Measurements from ENCODE around the gene FAM222B.
A peak's percentile ranks its signal among the peaks of the same experiment; 100 is the strongest.

Gene FAM222B

DNA sequence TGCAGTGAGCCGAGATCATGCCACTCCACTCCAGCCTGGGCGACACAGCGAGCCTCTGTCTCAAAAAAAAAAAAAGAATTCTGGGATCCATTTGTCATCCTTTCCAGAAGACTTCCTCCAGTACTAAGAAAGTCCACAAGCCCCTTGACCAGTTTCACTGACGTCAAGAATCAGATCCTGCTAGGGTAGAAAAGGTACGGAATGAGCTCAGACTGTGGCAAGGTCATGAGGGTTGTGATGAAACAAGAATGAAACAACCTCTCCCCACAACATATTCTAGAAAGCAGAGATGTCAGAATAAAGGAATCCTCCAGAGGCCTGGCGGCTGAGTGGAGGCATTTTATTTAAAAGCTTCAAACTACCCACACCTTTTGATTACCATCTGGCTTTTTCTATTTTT, 68.9 kb downstream of the FAM222B start:
- DNase-seq (ENCODE audit: low read depth), result no peak

DNA sequence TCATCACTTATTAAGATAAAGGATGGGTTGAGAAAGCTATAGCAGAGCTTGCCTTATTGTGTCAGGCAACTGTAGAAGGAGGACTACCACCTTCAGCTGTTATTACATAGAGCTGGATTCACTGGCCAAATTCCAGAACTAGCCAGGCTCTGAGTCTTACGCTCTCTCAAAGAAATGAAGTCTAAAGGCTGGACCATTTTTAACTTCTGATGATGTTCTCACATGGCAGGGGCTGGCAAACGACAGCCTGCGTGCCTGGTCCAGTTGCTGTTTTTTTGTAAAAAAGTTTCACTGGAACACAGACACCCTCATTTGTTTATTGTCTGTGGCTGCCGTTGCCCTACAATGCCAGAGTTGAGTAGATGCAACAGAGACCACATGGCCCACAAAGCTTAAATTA, 77.6 kb downstream of the FAM222B start:
- DNase-seq (ENCODE audit: low read depth), result no peak

GRCh38 chr17:28763804-28764266, 78.8 kb downstream of the FAM222B start:
- peak; percentile 32 for DNase-seq (ENCODE audit: low read depth)

DNA sequence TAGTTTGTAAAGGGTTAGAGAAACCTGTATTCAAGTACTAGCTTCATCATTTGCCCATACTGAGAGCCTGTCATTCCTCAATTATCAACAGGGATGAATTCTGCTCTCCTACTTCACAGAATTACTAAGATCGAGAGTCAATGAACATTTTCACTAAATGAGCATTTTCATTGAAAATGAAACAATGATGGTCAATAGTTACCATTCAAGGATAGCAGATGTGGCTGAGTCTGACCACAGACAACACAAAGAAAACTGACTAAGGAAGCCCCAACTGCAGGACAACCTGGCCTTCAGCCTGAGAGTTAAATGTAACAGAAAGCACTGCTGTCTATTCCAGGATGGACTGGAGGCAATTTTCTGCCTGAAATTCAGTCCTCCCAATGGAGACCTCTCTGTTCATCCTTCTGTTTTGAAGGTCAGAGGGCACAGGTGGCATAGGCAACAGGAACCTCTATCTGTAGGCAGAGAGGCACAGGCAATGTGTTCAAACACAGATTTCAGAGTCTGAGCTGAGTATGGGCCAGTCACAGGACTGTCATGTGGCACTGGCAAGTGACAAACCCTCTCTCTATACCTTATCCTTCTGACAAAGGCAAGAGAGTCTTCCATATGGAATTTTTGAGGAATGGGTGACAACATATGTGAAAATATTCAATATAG, 79.3 kb downstream of the FAM222B start:
- DNase-seq (ENCODE audit: low read depth), result no peak

- DNase-seq (ENCODE audit: low read depth), result no peak
Measured at GRCh38 chr17:28760601-28761562, 81.7 kb downstream of the FAM222B start.

DNA sequence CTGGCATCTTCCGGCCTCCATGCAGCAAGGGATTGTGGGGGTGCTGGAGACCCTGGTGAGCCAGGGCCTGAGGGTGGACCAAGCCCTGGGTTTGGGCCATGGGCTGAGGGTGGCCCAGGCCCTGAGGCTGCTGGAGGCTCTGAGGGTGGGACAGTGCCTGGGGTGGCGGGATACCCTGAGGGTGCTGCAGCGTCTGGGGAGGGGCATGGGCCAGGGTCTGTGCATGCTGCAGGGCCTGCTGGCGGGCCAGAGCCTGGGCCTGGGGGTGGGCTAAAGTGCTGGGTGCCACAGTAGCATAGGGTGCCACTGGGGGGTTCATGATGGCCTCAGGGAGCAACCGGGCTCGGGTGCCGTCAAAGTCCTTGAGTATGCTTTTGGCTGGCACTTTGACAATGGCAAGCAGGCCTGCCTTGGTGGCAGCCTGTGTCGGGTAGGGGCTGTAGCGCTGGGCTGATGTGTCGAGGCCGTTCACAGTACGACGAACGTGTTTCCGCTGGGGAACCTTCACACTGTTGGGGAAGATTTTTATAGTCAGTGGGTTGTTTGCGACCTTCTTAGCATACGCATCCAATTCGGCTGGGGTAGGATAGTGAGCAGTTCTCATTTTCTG, 83.2 kb downstream of the FAM222B start:
- no peak for DNase-seq (ENCODE audit: low read depth)

DNA sequence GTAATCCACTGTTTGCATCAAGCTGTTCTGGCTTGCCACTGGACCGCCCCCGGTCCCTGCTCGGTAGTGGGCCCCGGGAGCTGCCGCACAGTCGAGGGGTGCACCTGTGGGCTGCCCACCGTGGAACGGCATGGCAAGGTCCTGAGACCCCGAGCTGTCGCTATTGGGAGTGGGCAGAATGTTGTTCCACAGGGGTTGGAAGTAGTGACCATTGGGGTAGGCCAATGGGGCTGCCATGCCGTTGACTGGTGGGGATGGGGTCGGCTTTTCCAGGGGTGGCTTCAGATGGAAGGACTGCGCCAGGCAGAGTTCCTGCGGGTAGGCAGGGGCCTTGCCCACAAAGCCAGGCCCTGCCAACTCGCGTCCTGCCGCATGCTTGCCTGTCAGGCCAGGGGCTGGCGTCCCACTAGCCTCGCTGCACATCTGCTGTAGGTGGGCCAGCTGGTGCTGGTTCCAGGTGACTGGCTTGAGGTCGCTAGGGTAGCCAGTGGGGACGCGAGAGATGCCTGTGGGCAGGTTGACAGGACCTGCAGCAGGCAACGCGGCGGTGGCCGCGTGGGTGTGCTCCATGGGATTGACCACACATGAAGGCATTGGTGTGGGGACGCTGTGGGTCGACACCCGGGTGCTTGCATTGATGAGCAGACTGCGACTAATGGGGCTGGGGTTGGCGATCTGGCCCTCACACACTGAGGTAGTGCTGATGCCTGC, 84.0 kb downstream of the FAM222B start:
- DNase-seq (ENCODE audit: low read depth), result no peak

GRCh38 chr17:28756049-28756804, 86.4 kb downstream of the FAM222B start:
- DNase-seq (ENCODE audit: low read depth), result no peak

- DNase-seq (ENCODE audit: low read depth), result no peak
Measured at GRCh38 chr17:28755486-28755885, 87.1 kb downstream of the FAM222B start.

GRCh38 chr17:28751600-28752366, 90.8 kb downstream of the FAM222B start:
- DNase-seq (ENCODE audit: low read depth), result no peak

DNA sequence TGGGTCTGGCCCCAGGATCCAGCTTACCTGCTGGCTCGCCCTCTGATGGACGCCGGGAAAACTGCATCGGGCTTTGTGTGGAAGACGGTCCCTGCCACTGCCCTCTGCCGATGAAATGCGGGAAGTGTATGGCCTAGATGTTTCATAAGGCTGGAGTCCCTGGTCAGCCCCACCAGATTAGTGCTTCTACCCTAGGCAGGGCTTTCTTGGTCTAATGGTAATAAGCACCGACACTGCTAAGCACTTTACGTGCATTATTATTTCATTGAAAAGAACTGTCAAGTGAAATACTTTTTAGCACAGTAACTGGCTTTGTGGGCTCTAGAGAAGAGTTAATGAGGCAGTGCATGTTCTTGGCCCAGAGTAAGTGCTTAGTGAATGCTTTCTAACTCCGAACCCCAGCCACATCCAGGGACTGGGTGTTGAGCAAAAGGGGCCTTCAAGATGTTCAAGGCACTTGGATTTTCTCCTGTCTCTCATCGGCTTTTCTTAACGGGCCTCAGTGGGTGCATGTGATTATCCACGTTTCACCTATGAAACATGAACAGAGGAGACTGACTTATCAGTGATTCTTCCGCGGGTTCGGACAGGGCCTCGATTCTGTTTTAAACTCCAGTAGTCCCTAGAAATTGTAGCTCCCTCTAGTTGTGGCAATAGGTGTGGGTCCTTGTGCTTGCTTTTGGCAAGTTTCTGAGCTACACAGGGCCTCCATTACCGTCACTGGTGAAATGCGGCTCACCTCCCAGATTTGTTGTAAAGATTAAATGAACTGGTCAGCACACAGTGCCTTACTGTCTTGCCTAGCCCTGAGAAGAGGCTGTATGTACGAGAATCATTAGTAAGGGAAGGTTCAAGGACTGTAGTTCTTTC, 92.2 kb downstream of the FAM222B start:
- peak; percentile 76 for DNase-seq (ENCODE audit: low read depth)

DNA sequence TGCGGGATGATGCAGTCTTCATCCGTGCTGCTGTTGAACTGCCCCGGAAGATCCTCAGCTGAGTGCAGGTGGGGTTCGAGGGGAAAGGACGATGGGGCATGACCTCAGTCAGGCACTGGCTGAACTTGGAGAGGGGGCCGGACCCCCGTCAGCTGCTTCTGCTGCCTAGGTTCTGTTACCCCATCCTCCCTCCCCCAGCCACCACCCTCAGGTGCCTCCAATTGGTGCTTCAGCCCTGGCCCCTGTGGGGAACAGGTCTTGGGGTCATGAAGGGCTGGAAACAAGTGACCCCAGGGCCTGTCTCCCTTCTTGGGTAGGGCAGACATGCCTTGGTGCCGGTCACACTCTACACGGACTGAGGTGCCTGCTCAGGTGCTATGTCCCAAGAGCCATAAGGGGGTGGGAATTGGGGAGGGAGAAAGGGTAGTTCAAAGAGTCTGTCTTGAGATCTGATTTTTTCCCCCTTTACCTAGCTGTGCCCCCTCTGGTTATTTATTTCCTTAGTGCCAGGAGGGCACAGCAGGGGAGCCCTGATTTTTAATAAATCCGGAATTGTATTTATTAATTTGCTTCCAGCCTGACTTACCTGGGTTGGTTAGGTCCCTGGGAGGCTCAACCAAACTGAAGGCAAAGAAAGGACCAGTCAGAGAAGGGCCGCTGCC, 92.9 kb downstream of the FAM222B start:
- DNase-seq (ENCODE audit: low read depth), result no peak

GRCh38 chr17:28748852-28749515, 93.6 kb downstream of the FAM222B start:
- DNase-seq (ENCODE audit: low read depth), result no peak

DNA sequence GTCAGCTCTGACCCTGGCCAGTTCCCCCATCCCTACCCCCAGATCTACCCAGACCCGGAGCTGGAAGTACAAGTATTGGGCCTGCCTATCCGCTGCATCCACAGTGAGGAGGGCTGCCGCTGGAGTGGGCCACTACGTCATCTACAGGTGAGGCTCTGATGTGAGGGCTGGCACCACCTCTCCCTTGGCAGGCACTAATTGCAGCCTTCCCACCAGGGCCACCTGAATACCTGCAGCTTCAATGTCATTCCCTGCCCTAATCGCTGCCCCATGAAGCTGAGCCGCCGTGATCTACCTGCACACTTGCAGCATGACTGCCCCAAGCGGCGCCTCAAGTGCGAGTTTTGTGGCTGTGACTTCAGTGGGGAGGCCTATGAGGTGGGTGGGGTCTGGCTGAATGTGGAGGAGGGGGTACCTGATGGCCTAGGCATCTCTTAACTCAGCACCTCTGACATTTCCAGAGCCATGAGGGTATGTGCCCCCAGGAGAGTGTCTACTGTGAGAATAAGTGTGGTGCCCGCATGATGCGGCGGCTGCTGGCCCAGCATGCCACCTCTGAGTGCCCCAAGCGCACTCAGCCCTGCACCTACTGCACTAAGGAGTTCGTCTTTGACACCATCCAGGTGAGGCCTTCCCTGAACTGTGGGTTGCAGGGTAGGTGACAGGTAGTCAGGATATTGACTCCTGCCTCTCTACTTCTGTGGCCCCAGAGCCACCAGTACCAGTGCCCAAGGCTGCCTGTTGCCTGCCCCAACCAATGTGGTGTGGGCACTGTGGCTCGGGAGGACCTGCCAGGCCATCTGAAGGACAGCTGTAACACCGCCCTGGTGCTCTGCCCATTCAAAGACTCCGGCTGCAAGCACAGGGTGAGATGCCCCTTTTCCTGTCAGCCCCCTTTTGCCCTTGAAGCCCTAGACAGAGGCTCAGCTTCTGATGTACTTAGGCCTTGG, 94.5 kb downstream of the FAM222B start:
- no peak for DNase-seq (ENCODE audit: low read depth)

GRCh38 chr17:28747051-28747691, 95.4 kb downstream of the FAM222B start:
- DNase-seq (ENCODE audit: low read depth), result no peak

GRCh38 chr17:28746611-28747050, 96.0 kb downstream of the FAM222B start:
- DNase-seq (ENCODE audit: low read depth), result no peak
